Activated naive CD4-positive, alpha-beta T cell treated with anti-CD3 and anti-CD28 coated beads, Interleukin-2, amount 50 U/mL, for 72 hours (primary cell): ENCODE measurements around the gene AURKB. TPM values are rescaled to one million over a fixed set of nuclear protein-coding genes. Genes with fewer than 3 reads are reported as not detected.

Experiments used
- ATAC-seq, 2 donors: fragments of 150-1000 bp; cut with Tn5 transposase; 2 replicates each; pipeline ENCODE4 v1.10.0; 2021; ENCODE audit warnings: mild to moderate bottlenecking in 2 of 2, moderate library complexity in 2 of 2
- DNase-seq, 2 donors: peaks; one replicate each; pipeline ENCODE4 v3.0.0; 2021 to 2022; ENCODE audit warnings: low spot score in 2 of 2
- H3K27ac Mint-ChIP-seq, 2 donors: one replicate each; pipeline ENCODE4 v1.8.0; 2022; ENCODE audit warnings: mild to moderate bottlenecking in 2 of 2, mixed read lengths in 2 of 2
- H3K36me3 Mint-ChIP-seq, 2 donors: one replicate each; pipeline ENCODE4 v1.8.0; 2022; ENCODE audit warnings: mixed read lengths in 2 of 2
- H3K9me3 Mint-ChIP-seq, 2 donors: one replicate each; pipeline ENCODE4 v1.8.0; 2022; ENCODE audit warnings: mixed read lengths in 2 of 2
- total RNA-seq, 2 donors: library from RNA; stranded (reverse); gene quantifications; one replicate each; pipeline ENCODE4 v1.2.3, GENCODE V29; 2022

Gene AURKB
- total RNA-seq, 2 donors from 2014 or later, result 169 to 319 TPM

- DNase-seq (no peak), ATAC-seq (no peak)
- Mint-ChIP-seq H3K27ac (peak overlapping the region; percentile 97 to 98), H3K36me3 (peaks cover 34 to 36% of the 10 kb centered on the region in 2 donors), H3K9me3 (no peaks in the 10 kb centered on the region)
Observed at GRCh38 chr17:8210761-8211458, 535 bp upstream of the AURKB start.

DNA sequence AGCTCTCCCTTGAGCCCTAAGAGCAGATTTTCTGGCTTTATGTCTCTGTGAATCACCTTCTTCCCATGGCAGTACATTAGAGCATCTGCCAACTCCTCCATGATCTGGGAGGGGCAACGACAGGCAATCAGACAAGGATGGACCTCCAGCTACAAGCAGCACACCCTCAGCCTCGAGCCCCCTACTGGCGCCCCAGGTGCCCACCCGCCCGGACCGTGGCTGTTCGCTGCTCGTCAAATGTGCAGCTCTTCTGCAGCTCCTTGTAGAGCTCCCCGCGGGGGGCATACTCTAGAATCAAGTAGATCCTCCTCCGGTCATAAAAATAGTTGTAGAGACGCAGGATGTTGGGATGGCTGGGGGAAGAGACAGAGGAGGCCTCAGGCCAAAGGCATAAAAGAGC is 3.8 kb downstream of the AURKB start:
- Mint-ChIP-seq H3K27ac (peak overlapping the region in 1 of 2 donors; percentile 55), H3K36me3 (peaks cover 48 to 59% of the 10 kb centered on the region in 2 donors), H3K9me3 (no peaks in the 10 kb centered on the region)
- ATAC-seq (no peak), DNase-seq (no peak)

- peaks cover 43 to 54% of the 10 kb centered on the region in 2 donors for H3K36me3 Mint-ChIP-seq
- no peak for ATAC-seq
- H3K9me3 Mint-ChIP-seq, result no peaks in the 10 kb centered on the region
- peak overlapping the region in 1 of 2 donors; percentile 68 for H3K27ac Mint-ChIP-seq
- no peak for DNase-seq
Observed at GRCh38 chr17:8204761-8205555, 5.4 kb downstream of the AURKB start.

DNA sequence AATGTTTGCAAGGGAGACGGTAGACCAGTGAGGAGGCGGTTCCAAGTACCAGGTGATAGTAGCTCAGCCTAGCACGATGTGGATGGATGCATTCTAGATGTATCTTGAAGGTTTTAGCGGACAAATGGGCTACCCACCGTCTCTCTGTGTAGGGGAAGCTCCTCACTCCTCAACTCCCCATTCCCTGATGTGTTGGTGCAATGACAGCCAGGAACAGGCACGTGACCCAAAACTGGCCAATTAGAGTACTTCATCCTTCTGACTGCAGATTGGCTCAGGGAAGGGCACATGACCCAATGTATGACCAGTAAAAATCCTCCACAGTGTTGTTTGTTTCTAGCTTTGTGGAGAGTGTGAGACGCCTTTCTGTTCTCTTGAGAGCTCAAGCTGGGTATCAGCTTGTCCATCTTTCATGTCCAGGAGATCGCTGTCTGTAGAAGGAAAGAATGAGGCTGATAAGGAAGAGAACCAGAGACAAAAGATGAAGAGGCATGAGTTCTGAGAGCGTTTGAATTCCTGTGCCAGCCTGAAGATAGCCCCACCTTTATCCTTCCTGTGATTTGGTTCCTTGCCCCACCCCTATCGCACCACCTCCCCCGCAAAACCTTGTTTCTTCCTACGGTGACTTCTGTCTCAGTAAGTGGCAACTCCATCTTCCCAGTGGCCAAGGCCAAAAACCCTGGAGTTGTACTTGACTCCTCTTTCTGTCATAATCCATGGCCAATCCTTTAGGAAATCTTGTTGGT is 18.1 kb downstream of the AURKB start:
- peaks cover 0 to 5% of the 10 kb centered on the region in 2 donors for H3K36me3 Mint-ChIP-seq
- ATAC-seq, result peak; percentile 34 to 54
- no peak overlapping the region for H3K27ac Mint-ChIP-seq
- H3K9me3 Mint-ChIP-seq, result no peaks in the 10 kb centered on the region
- DNase-seq, result peak; percentile 62 to 70

- Mint-ChIP-seq H3K36me3 (peaks cover 0 to 5% of the 10 kb centered on the region in 2 donors), H3K27ac (peak overlapping the region in 1 of 2 donors; percentile 73), H3K9me3 (no peaks in the 10 kb centered on the region)
- ATAC-seq, result no peak
- DNase-seq, result no peak
Observed at GRCh38 chr17:8190506-8190905, 19.9 kb downstream of the AURKB start.

DNA sequence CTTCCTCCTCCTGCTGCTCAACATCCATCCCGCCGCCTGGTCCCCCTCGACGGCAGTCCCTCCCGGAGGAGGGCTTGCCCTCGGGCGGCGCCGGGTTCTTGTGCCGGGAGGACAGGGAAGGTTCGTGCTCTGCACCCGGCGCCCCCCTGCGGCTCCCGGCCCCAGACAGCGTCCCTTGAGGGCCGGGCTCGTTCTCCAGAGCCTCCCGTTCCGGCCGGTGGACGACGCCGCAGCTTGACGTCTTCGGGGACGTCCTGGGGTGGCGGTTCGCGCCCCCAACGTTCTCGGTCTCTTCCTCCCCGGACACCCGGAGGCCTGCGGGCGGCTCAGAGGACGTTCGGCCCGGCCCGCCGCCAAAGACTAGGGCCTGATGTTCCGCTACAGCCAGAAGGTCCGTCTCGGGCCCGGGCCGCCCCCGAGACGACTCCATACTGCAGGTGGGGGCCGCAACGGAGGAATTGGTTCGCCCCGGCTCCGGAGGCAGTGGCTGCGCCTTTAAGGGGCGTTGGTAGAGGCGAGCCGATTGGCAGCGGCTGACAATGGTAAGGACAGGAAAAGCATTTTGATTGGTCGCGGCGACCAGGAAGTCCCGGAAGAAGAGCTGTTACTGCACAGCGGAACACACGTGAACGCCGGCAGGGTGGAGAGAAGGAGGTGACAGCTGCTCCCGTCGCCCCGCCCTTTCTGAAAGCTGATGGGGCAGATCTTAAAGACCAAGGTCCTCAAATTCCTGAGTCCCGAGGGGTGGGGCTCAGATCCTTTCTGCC is 20.5 kb downstream of the AURKB start, which contains the start of gene BORCS6:
Gene BORCS6 (minus strand): TSS at position 470 of the 767 bp plus-strand sequence. CDS start 40 bp downstream, at position 430.
- H3K27ac Mint-ChIP-seq, result peak within 1 kb of the TSS in 1 of 2 donors; percentile 73
- H3K36me3 Mint-ChIP-seq, result peaks cover 0 to 5% of the 10 kb centered on the region in 2 donors
- DNase-seq (peak; percentile 89 to 96), ATAC-seq (peak; percentile 67 to 73)
- H3K9me3 Mint-ChIP-seq, result no peaks in the 10 kb centered on the region

GRCh38 chr17:8189041-8189710 is 21.2 kb downstream of the AURKB start:
- peak; percentile 26 to 72 for DNase-seq
- Mint-ChIP-seq H3K36me3 (peaks cover 0 to 5% of the 10 kb centered on the region in 2 donors), H3K27ac (no peak overlapping the region), H3K9me3 (no peaks in the 10 kb centered on the region)
- no peak for ATAC-seq

GRCh38 chr17:8188263-8188839 is 22.0 kb downstream of the AURKB start:
- ATAC-seq, result no peak
- peak overlapping the region in 1 of 2 donors; percentile 37 for H3K27ac Mint-ChIP-seq
- no peaks in the 10 kb centered on the region for H3K9me3 Mint-ChIP-seq
- peaks cover 0 to 5% of the 10 kb centered on the region in 2 donors for H3K36me3 Mint-ChIP-seq
- DNase-seq, result peak in 1 of 2 donors; percentile 38

DNA sequence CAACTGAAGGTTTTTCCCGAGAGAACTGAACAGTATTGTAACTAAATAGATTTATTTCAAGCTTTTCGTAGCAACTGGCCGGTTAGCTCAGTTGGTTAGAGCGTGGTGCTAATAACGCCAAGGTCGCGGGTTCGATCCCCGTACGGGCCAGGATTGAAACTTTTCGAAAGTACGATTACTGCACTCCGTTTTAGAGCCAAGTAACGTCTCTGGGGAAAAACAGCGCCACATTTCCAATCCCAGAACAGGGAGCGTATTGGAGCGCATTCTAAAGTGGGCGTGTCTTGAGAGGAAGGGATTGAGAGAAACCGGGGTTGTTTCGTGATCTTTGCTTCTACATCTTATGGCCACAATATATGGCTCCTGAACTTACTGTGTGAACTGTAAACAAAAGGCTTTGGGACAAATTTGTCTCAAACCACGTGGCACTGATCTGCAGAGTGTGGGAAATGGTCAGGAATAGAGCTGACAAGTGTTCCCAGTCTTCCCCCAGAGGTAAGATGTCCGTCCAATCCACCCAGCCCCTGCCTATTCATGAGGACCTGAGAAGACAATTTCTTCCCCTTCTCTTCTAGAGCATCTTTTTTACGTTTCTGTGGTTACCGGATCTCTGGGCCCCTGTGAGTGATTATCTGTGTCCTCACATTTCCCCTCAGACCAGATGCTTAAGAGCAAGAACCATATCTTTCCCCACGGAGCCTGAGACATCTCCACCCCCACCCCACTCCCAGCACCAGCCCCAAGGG is 22.7 kb downstream of the AURKB start:
- DNase-seq (peak; percentile 92 to 93), ATAC-seq (peak; percentile 31 to 51)
- H3K27ac Mint-ChIP-seq, result no peak overlapping the region
- peaks cover 0 to 5% of the 10 kb centered on the region in 2 donors for H3K36me3 Mint-ChIP-seq
- H3K9me3 Mint-ChIP-seq, result no peaks in the 10 kb centered on the region

DNA sequence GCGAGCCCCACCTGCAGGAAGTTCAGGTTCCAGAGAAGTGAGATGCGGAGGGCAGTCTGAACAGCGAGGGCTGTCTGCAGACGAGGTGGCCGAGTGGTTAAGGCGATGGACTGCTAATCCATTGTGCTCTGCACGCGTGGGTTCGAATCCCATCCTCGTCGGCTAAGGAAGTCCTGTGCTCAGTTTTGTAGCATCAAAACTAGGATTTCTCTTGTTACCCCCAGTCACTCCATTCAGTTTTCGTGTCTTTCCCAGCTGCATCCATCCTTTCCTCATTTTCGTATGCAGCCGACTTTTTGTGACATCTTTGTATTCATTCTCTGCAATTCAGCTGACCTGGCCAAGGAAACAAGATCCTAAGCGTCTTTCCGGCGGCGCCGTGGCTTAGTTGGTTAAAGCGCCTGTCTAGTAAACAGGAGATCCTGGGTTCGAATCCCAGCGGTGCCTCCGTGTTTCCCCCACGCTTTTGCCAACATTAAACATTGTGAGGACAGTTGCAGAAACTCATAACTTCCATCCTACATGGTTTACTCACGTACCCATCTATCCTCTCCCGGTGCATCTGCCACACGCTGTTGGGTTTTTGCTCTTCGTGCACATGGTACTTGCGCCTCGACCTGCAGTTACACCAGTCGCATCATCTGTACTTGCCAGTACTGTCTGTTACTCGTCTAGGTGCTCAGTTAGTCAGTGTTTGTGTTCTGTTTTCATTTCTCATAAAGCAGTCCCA is 23.4 kb downstream of the AURKB start:
- peak; percentile 56 to 59 for ATAC-seq
- Mint-ChIP-seq H3K9me3 (no peaks in the 10 kb centered on the region), H3K27ac (no peak overlapping the region), H3K36me3 (peaks cover 0 to 5% of the 10 kb centered on the region in 2 donors)
- DNase-seq, result peak; percentile 95 to 97

DNA sequence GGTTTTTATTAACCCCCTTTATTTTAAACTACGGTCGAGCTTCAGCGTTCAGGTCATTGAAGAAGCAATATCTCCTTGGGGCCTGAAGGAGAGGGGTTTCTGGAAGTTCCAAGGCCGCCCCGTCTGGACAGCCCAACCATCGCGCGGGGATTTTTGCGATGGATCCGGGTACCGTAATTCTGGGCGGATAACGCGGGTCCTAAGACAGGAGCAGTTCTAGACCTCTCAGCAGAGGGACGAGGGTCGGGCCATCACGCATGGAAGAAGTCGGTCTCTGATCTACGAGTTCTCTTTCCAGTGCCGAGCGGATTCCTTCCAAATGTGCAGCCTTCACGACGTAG is 24.0 kb downstream of the AURKB start:
- Mint-ChIP-seq H3K27ac (no peak overlapping the region), H3K9me3 (no peaks in the 10 kb centered on the region), H3K36me3 (peaks cover 0 to 5% of the 10 kb centered on the region in 2 donors)
- ATAC-seq, result no peak
- no peak for DNase-seq

DNA sequence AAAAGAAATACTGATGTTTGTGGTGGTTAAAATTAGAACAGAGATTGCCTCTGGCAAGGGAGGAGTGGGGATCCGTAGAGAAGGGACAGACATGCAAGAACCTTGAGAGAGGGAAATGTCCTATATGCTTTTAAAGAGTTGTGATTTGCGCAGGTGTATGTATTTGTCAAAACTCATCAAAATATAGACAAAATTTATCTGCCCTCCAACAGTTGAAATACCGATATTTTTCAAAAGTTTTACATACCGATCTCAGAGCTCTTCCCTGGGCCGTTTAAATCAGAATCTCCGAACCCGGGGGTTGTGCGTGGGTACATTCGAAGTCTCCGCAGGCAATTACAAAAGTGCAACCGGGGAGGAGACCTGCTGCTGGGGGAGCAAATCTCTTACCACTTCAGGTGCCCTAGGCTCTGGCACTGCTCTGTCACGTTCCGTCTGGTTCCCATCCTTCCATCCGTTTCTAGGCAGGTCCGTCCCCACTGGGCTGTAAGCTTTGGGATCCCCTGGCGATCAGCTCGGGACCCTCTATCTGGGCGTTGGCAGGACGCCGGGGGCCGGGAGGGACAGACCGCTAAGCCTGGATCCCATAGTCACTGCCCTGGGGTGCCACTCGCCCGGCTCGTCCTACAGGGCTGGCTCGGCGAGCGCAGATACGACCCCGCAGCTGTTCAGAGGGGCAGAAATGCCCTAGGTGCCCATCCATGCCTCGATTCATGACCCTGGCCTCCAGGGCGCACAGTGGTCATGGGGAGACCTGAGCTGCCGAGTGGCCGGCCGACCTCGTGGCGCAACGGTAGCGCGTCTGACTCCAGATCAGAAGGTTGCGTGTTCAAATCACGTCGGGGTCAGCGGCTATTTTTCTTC is 24.6 kb downstream of the AURKB start:
- Mint-ChIP-seq H3K36me3 (peaks cover 0 to 5% of the 10 kb centered on the region in 2 donors), H3K27ac (no peak overlapping the region), H3K9me3 (no peaks in the 10 kb centered on the region)
- DNase-seq (peak; percentile 93 to 98), ATAC-seq (peak; percentile 13 to 24)

DNA sequence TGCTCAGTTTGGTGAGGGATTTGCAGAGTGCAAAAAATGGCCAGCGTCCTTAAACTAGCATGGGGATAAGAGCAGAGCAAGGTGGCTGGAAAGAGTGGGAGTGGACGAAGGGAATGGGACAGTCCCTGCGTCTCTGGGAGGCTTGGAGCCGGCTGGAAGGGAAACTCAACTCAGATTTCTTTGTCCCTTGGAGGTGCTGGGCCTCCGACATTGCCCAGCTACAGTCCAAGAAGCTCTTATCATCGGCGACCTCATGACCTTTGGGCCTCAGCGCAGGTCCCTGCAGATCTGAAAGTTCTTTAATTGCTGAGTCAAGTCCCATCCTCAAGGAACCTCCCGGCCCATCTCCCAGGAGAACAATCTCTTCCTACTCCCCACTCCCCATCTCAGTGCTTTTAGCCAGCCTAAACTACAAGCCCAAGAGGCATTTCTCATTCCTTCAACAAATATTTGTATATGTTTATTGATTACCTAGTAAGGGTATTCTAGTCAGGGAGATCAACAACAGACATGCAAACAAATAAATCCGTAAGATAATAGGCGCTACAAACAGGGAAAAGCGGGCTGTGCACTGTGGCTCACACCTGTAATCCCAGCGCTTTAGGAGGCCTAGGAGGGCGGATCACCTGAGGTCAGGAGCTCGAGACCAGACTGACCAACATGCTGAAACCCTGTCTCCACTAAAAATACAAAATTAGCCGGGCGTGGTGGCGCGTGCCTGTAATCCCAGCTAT is 33.2 kb downstream of the AURKB start:
- no peak for DNase-seq
- Mint-ChIP-seq H3K9me3 (no peaks in the 10 kb centered on the region), H3K27ac (peak overlapping the region; percentile 81 to 100), H3K36me3 (peaks cover 0 to 11% of the 10 kb centered on the region in 2 donors)
- no peak for ATAC-seq
